GM20000 (cell line): Measurements from ENCODE around the gene USP20.

ENCODE experiments used
- DNase-seq: peaks from one replicate; pipeline ENCODE4 v3.0.0; 2012; ENCODE audit warnings: low spot score
- CTCF ChIP-seq: IDR thresholded peaks from 2 replicates; pipeline ENCODE4 v1.5.1; 2012; ENCODE audit warnings: mild to moderate bottlenecking, control low read depth; ENCODE audit errors: extremely low read depth, missing control alignments

Gene USP20

GRCh38 chr9:129802833-129803675 is 32.2 kb upstream of the USP20 start, which contains the start of gene TOR1B:
Gene TOR1B, plus strand, starts transcription at chr9:129803184. Its CDS starts 29 bp downstream, at chr9:129803213.
- peak; percentile 94 for DNase-seq
- no peak for TF ChIP-seq CTCF

GRCh38 chr9:129803676-129804060 is 31.6 kb upstream of the USP20 start:
- no peak for DNase-seq
- no peak for TF ChIP-seq CTCF

- TF ChIP-seq CTCF: no peak
Measured at GRCh38 chr9:129806061-129806460, 29.2 kb upstream of the USP20 start.

GRCh38 chr9:129809346-129809745 is 25.9 kb upstream of the USP20 start:
- DNase-seq: no peak
- no peak for TF ChIP-seq CTCF

More at GRCh38 chr9:129806061-129806460, 29.2 kb upstream of the USP20 start:
- no peak for DNase-seq

- no peak for DNase-seq
- TF ChIP-seq CTCF: no peak
Measured at GRCh38 chr9:129810116-129810515, 25.1 kb upstream of the USP20 start.

GRCh38 chr9:129810788-129811187 is 24.5 kb upstream of the USP20 start:
- DNase-seq: no peak
- TF ChIP-seq CTCF: no peak

- no peak for DNase-seq
- no peak for TF ChIP-seq CTCF
Measured at GRCh38 chr9:129811967-129812363, 23.3 kb upstream of the USP20 start.
